ENCODE results near the gene KRT13. TPM values are rescaled to one million over a fixed set of nuclear protein-coding genes. Genes with fewer than 3 reads are reported as not detected.

Gene KRT13
- total RNA-seq, 2 donors from 2014 or later: not detected

DNA sequence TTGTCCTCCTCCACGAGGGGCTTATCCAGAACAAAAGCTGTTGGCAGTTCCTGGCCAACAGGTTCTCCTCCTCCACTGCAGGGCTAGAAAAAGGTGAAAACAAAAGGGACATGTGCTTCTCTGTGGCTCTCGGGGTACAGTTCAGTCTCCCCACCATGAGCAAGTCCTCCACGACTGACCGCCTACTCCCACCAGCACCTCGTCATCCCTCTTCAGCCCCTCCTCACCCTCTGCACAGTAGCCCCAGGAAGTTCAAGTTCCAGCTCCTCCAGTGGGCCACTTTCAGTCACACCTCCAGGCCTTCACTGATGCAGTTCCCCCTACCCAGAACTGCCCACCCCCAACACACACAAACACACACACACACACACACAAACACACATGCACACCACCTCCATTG is 47.0 kb upstream of the KRT13 start:
- H3K27ac Mint-ChIP-seq: peak overlapping the region; percentile 0

DNA sequence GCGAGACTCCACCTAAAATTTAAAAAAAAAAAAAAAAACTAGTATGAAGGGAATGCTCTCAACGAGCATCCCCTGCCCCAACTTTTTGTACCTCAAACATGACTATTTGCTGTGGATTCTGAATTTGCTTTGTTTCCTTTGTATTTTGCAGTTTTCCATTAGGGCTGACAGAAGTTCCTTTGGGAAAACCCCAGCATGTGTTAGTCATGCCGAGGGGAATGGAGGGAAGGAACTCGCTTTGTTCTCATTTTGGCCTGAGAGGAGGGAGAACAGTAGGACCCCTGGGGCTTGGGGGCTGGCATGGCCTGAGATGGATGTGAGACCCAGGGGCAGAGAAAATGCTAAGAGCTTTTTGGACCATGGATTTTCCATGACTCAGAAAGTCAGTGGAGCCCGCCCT is 46.0 kb upstream of the KRT13 start:
- H3K36me3 Mint-ChIP-seq (ENCODE audit: low read depth): no peaks in the 10 kb centered on the region
- Histone ChIP-seq H3K9ac (ENCODE audit: extremely low read depth, low read length, poor library complexity, severe bottlenecking) (no peak overlapping the region), H3K4me3 (ENCODE audit: low read length) (no peak overlapping the region), H3K27ac (ENCODE audit: low read depth, low read length) (no peak overlapping the region), H3K36me3 (ENCODE audit: control insufficient read depth, insufficient read depth, low read length) (no peaks in the 10 kb centered on the region), H3K4me1 (ENCODE audit: control insufficient read depth, insufficient read depth, low read length) (peaks cover 2% of the 10 kb centered on the region), H3K9me3 (ENCODE audit: control insufficient read depth, low read length) (peaks cover 8% of the 10 kb centered on the region), H3K27me3 (ENCODE audit: control insufficient read depth, insufficient read depth, low read length, poor library complexity, severe bottlenecking) (no peaks in the 10 kb centered on the region)
- H3K4me3 Mint-ChIP-seq: no peak overlapping the region
- H3K27ac Mint-ChIP-seq: no peak overlapping the region
- peaks cover 7% of the 10 kb centered on the region for H3K4me1 Mint-ChIP-seq
- 72 to 89% methylated on average over 1 to 5 of the region's 5 CpGs for WGBS, 2 experiments (ENCODE audit: insufficient coverage in 1 of 2, insufficient read length in 1 of 2)
- no peak for DNase-seq
- H3K9me3 Mint-ChIP-seq: peaks cover 10% of the 10 kb centered on the region
- TF ChIP-seq, protein P1, sequence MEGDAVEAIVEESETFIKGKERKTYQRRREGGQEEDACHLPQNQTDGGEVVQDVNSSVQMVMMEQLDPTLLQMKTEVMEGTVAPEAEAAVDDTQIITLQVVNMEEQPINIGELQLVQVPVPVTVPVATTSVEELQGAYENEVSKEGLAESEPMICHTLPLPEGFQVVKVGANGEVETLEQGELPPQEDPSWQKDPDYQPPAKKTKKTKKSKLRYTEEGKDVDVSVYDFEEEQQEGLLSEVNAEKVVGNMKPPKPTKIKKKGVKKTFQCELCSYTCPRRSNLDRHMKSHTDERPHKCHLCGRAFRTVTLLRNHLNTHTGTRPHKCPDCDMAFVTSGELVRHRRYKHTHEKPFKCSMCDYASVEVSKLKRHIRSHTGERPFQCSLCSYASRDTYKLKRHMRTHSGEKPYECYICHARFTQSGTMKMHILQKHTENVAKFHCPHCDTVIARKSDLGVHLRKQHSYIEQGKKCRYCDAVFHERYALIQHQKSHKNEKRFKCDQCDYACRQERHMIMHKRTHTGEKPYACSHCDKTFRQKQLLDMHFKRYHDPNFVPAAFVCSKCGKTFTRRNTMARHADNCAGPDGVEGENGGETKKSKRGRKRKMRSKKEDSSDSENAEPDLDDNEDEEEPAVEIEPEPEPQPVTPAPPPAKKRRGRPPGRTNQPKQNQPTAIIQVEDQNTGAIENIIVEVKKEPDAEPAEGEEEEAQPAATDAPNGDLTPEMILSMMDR (conservative IDR thresholded peaks at IDR 0.05): no peak
- H3K27me3 Mint-ChIP-seq (ENCODE audit: insufficient read depth): peaks cover 14% of the 10 kb centered on the region

More for the DNA sequence above, 47.0 kb upstream of the KRT13 start:
- Mint-ChIP-seq H3K9me3 (peaks cover under 1% of the 10 kb centered on the region), H3K36me3 (ENCODE audit: low read depth) (no peaks in the 10 kb centered on the region), H3K4me3 (no peak overlapping the region), H3K27me3 (ENCODE audit: insufficient read depth) (peaks cover 16% of the 10 kb centered on the region), H3K4me1 (peaks cover 5% of the 10 kb centered on the region)
- DNase-seq: peak; percentile 38
- Histone ChIP-seq H3K4me1 (ENCODE audit: control insufficient read depth, insufficient read depth, low read length) (peaks cover 2% of the 10 kb centered on the region), H3K9ac (ENCODE audit: extremely low read depth, low read length, poor library complexity, severe bottlenecking) (no peak overlapping the region), H3K36me3 (ENCODE audit: control insufficient read depth, insufficient read depth, low read length) (no peaks in the 10 kb centered on the region), H3K27me3 (ENCODE audit: control insufficient read depth, insufficient read depth, low read length, poor library complexity, severe bottlenecking) (no peaks in the 10 kb centered on the region), H3K4me3 (ENCODE audit: low read length) (no peak overlapping the region), H3K9me3 (ENCODE audit: control insufficient read depth, low read length) (no peaks in the 10 kb centered on the region), H3K27ac (ENCODE audit: low read depth, low read length) (no peak overlapping the region)
- WGBS, 2 experiments (ENCODE audit: insufficient coverage in 1 of 2, insufficient read length in 1 of 2): 87 to 91% methylated on average over 4 to 5 of the region's 5 CpGs
- TF ChIP-seq, protein P1 (conservative IDR thresholded peaks at IDR 0.05): no peak

GRCh38 chr17:41549596-41550039 is 44.2 kb upstream of the KRT13 start:
- H3K4me3 Mint-ChIP-seq: no peak overlapping the region
- TF ChIP-seq, protein P1 (conservative IDR thresholded peaks at IDR 0.05): no peak
- Histone ChIP-seq H3K27ac (ENCODE audit: low read depth, low read length) (no peak overlapping the region), H3K4me1 (ENCODE audit: control insufficient read depth, insufficient read depth, low read length) (peaks cover 2% of the 10 kb centered on the region), H3K36me3 (ENCODE audit: control insufficient read depth, insufficient read depth, low read length) (no peaks in the 10 kb centered on the region), H3K4me3 (ENCODE audit: low read length) (no peak overlapping the region), H3K9ac (ENCODE audit: extremely low read depth, low read length, poor library complexity, severe bottlenecking) (no peak overlapping the region), H3K9me3 (ENCODE audit: control insufficient read depth, low read length) (peaks cover 8% of the 10 kb centered on the region), H3K27me3 (ENCODE audit: control insufficient read depth, insufficient read depth, low read length, poor library complexity, severe bottlenecking) (no peaks in the 10 kb centered on the region)
- DNase-seq: peak; percentile 63
- H3K4me1 Mint-ChIP-seq: peaks cover 14% of the 10 kb centered on the region
- H3K9me3 Mint-ChIP-seq: peaks cover 10% of the 10 kb centered on the region
- H3K36me3 Mint-ChIP-seq (ENCODE audit: low read depth): no peaks in the 10 kb centered on the region
- 82 to 86% methylated on average over 4 to 8 of the region's 8 CpGs for WGBS, 2 experiments (ENCODE audit: insufficient coverage in 1 of 2, insufficient read length in 1 of 2)
- no peak overlapping the region for H3K27ac Mint-ChIP-seq
- H3K27me3 Mint-ChIP-seq (ENCODE audit: insufficient read depth): peaks cover 9% of the 10 kb centered on the region
